ENCODE results near the gene PHETA2. TPM values are rescaled to one million over a fixed set of nuclear protein-coding genes. Genes with fewer than 3 reads are reported as not detected.

The PHETA2 gene
- total RNA-seq, 6 experiments from 2014 or later, result 7.4 to 12.5 (median 7.6) TPM

DNA sequence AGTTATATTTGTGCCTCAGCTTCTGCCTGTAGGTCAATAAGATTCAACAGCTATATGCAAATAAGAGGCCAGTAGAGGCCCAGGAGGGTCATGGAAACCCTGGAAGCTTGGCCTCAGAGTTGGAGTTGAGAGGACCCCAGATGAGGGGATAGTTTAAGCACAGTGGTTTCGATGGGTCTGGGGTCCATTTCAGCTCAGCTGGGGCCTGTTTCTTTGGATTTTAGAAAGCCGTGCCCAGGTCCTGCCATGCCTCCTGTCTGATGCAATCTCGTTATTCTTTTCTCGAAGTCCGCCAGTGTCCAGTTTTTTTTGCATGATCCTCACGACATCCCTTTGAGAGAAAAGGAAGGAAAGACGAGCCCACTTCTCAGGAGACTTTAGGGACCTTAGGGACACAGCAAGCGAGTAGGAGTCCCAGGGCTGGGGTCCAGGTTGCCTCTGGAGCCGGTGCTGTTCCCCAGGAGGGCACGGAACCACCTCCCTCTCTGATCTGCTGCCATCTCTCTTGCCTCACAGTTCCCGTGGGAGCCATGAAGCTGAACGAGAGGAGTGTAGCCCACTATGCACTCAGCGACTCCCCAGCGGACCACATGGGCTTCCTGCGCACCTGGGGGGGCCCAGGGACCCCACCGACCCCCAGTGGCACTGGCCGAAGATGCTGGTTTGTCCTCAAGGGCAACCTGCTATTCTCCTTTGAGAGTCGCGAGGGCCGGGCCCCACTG, 2.9 kb downstream of the PHETA2 start:
- peaks cover 44% of the 10 kb centered on the region for H3K4me1 Mint-ChIP-seq (ENCODE audit: low read depth)
- no peak overlapping the region for H3K27ac Mint-ChIP-seq
- no peak overlapping the region for H3K4me3 Mint-ChIP-seq
- H3K9me3 Mint-ChIP-seq, result no peaks in the 10 kb centered on the region
- DNase-seq, result no peak
- H3K36me3 Mint-ChIP-seq (ENCODE audit: low read depth), result peaks cover 14% of the 10 kb centered on the region
- H3K27me3 Mint-ChIP-seq (ENCODE audit: insufficient read depth), result peaks cover 8% of the 10 kb centered on the region
- TF ChIP-seq CTCF (IDR thresholded peaks at IDR 0.05), result no peak

- peaks cover 48% of the 10 kb centered on the region for H3K4me1 Mint-ChIP-seq (ENCODE audit: low read depth)
- H3K27ac Mint-ChIP-seq, result peak overlapping the region; percentile 94; the same call in 1 of the 2 replicates
- H3K4me3 Mint-ChIP-seq, result no peak overlapping the region
Observed at GRCh38 chr22:42077486-42078125, 3.6 kb downstream of the PHETA2 start.

GRCh38 chr22:42078469-42079318, 4.6 kb downstream of the PHETA2 start:
- DNase-seq, result no peak
- no peaks in the 10 kb centered on the region for H3K9me3 Mint-ChIP-seq
- H3K27me3 Mint-ChIP-seq (ENCODE audit: insufficient read depth), result peaks cover 8% of the 10 kb centered on the region
- H3K36me3 Mint-ChIP-seq (ENCODE audit: low read depth), result peaks cover 20% of the 10 kb centered on the region
- no peak for TF ChIP-seq CTCF (IDR thresholded peaks at IDR 0.05)
- peaks cover 40% of the 10 kb centered on the region for H3K4me1 Mint-ChIP-seq (ENCODE audit: low read depth)
- peak overlapping the region; percentile 98 for H3K4me3 Mint-ChIP-seq
- H3K27ac Mint-ChIP-seq, result peak overlapping the region; percentile 94

More at GRCh38 chr22:42077486-42078125, 3.6 kb downstream of the PHETA2 start:
- no peak for DNase-seq
- peaks cover 8% of the 10 kb centered on the region for H3K27me3 Mint-ChIP-seq (ENCODE audit: insufficient read depth)
- no peaks in the 10 kb centered on the region for H3K9me3 Mint-ChIP-seq
- TF ChIP-seq CTCF (IDR thresholded peaks at IDR 0.05), result no peak
- H3K36me3 Mint-ChIP-seq (ENCODE audit: low read depth), result peaks cover 18% of the 10 kb centered on the region

- peak within 1 kb of the TSS; percentile 98 for H3K4me3 Mint-ChIP-seq
- peak within 1 kb of the TSS; percentile 94 for H3K27ac Mint-ChIP-seq
- TF ChIP-seq CTCF (IDR thresholded peaks at IDR 0.05), result no peak
- DNase-seq, result peak; percentile 98
- H3K4me1 Mint-ChIP-seq (ENCODE audit: low read depth), result peaks cover 40% of the 10 kb centered on the region
- peaks cover 25% of the 10 kb centered on the region for H3K36me3 Mint-ChIP-seq (ENCODE audit: low read depth)
- no peaks in the 10 kb centered on the region for H3K9me3 Mint-ChIP-seq
- H3K27me3 Mint-ChIP-seq (ENCODE audit: insufficient read depth), result peaks cover 8% of the 10 kb centered on the region
Observed at GRCh38 chr22:42079319-42080251, 5.5 kb downstream of the PHETA2 start, which contains the start of gene SMDT1. Gene SMDT1, plus strand, starts transcription at chr22:42079700. Its CDS starts 69 bp downstream, at chr22:42079769.
